ENCODE measurements around the gene MTHFD2L.

- no peak for TF ChIP-seq POLR2AphosphoS5 (IDR thresholded peaks at IDR 0.05; ENCODE audit: insufficient read depth in 1 of 2, low read depth in 1 of 2)
- no peak for TF ChIP-seq CTCF (IDR thresholded peaks at IDR 0.05)
These were observed 149.3 kb downstream of the MTHFD2L start for GRCh38 chr4:74307170-74307569.
